K562 (cell line): ENCODE measurements around the gene FOXK2. TPM values are rescaled to one million over a fixed set of nuclear protein-coding genes. Genes with fewer than 3 reads are reported as not detected.

ENCODE experiments used
- ATAC-seq: fragments of 200-7000 bp; cut with Tn5 transposase; 3 replicates; pipeline ENCODE4 v1.9.1; 2020; ENCODE audit warnings: moderate library complexity
- BruUV-seq: library from RNA; stranded (reverse); fragments of 400-500 nt; replicated peaks from 2 replicates; lab custom pipeline; 2021; lab: Mats Ljungman, UMichigan
- CTCF ChIA-PET: fragments of 300-600 bp; formaldehyde crosslinking; extraction: SDS; loops from one replicate; lab custom pipeline; 2021; ENCODE audit warnings: low intra/inter-chr PET ratio; lab: Yijun Ruan, JAX
- POLR2A ChIA-PET: fragments of 300-600, 350-650 bp; sonication (Branson Sonifier 250); formaldehyde crosslinking; extraction: SDS; loops from one replicate; lab custom pipeline; 2021; ENCODE audit warnings: antibody characterized with exemption, inconsistent platforms; lab: Yijun Ruan, JAX
- DNase-seq, 4 experiments: peaks; one replicate each; pipeline versions ENCODE4 v3.0.0 to v3.0.0-alpha.2; 2011 to 2018; ENCODE audit warnings: low spot score in 3 of 4, mixed read lengths in 3 of 4; ENCODE audit errors: extremely low read depth in 1 of 4
- FAIRE-seq: peaks from 2 replicates; lab custom pipeline; 2011; peaks lifted over from hg19 to GRCh38; lab: Jason Lieb, UNC
- H2AFZ ChIP-seq: 2 replicates; pipeline ENCODE4 v1.6.0; 2011; ENCODE audit warnings: low read depth, low read length, control low read depth, inconsistent platforms
- H3K27ac ChIP-seq: fragments of 200-600 bp; 3 replicates; pipeline ENCODE4 v1.8.0; 2011; ENCODE audit warnings: low read depth, mild to moderate bottlenecking, control low read depth, inconsistent platforms, low read length, moderate library complexity, mixed read lengths; ENCODE audit errors: extremely low read depth
- H3K27me3 ChIP-seq, 2 experiments: fragments of 300-600 bp in 1 of 2; 2 replicates in 1 of 2; 3 replicates in 1 of 2; pipeline versions ENCODE4 v1.6.0 to v1.8.0; 2011; ENCODE audit warnings: inconsistent platforms in 2 of 2, low read length in 2 of 2, mild to moderate bottlenecking in 1 of 2, mixed read lengths in 1 of 2, moderate library complexity in 1 of 2; ENCODE audit not compliant: control insufficient read depth in 2 of 2, insufficient read depth in 2 of 2
- H3K36me3 ChIP-seq: fragments of 300-600 bp; 3 replicates; pipeline ENCODE4 v1.8.0; 2011; ENCODE audit warnings: mild to moderate bottlenecking, low read length, inconsistent platforms; ENCODE audit not compliant: control insufficient read depth, insufficient read depth
- H3K4me1 ChIP-seq, 2 experiments: fragments of 200-600 bp in 1 of 2; replicated peaks in 1 of 2; 2 replicates in 1 of 2; 3 replicates in 1 of 2; pipeline versions ENCODE4 v1.5.1 to v1.8.0; 2011; ENCODE audit warnings: inconsistent platforms in 2 of 2, low read length in 2 of 2, mild to moderate bottlenecking in 1 of 2, mixed read lengths in 1 of 2, moderate library complexity in 1 of 2; ENCODE audit not compliant: control insufficient read depth in 2 of 2, insufficient read depth in 2 of 2
- H3K4me2 ChIP-seq: 2 replicates; pipeline ENCODE4 v1.6.1; 2011; ENCODE audit warnings: low read length, control low read depth, inconsistent platforms, mixed read lengths; ENCODE audit not compliant: insufficient read depth
- H3K4me3 ChIP-seq: fragments of 200-600 bp; sonication (generic), shearing (Covaris generic); 2 replicates; pipeline ENCODE4 v1.5.1; 2016; ENCODE audit warnings: control low read depth, inconsistent platforms
- H3K79me2 ChIP-seq: fragments of 200-600 bp; 3 replicates; pipeline ENCODE4 v1.8.0; 2011; ENCODE audit warnings: low read length, inconsistent platforms; ENCODE audit not compliant: control insufficient read depth, insufficient read depth
- H3K9ac ChIP-seq, 2 experiments: 2 replicates each; pipeline versions ENCODE4 v1.6.0 to v1.6.1; 2011; ENCODE audit warnings: low read depth in 2 of 2, low read length in 2 of 2, control low read depth in 1 of 2, inconsistent platforms in 1 of 2, mild to moderate bottlenecking in 1 of 2, mixed read lengths in 1 of 2; ENCODE audit not compliant: insufficient read depth in 1 of 2
- H3K9me1 ChIP-seq: one replicate; pipeline ENCODE4 v1.6.0; 2011; ENCODE audit warnings: inconsistent platforms, mild to moderate bottlenecking, low read length, moderate library complexity; ENCODE audit not compliant: control insufficient read depth, insufficient read depth
- H3K9me3 ChIP-seq: replicated peaks from 2 replicates; pipeline ENCODE4 v1.5.1; 2011; ENCODE audit warnings: low read depth, low read length, inconsistent platforms; ENCODE audit not compliant: control insufficient read depth, insufficient read depth
- H4K20me1 ChIP-seq: replicated peaks from 2 replicates; pipeline ENCODE4 v1.6.1; 2011; ENCODE audit warnings: low read length, inconsistent platforms, mixed read lengths; ENCODE audit not compliant: control insufficient read depth, insufficient read depth
- AFF1 ChIP-seq, 2 experiments: fragments of 450-650 bp; IDR thresholded peaks; 2 replicates each; pipeline ENCODE4 v1.6.1; 2018; ENCODE audit warnings: mild to moderate bottlenecking in 2 of 2, low read depth in 1 of 2; ENCODE audit not compliant: partially characterized antibody in 2 of 2
- BRCA1 ChIP-seq, 2 experiments: fragments of 450-650 bp in 1 of 2; sonication (generic) in 1 of 2; formaldehyde crosslinking in 1 of 2; IDR thresholded peaks; 2 replicates each; pipeline versions ENCODE4 v1.5.0 to v1.6.1; 2017 to 2020; ENCODE audit warnings: mild to moderate bottlenecking in 1 of 2, missing genetic modification reagents in 1 of 2
- HDAC2 ChIP-seq: fragments of 450-650 bp; IDR thresholded peaks from 2 replicates; pipeline ENCODE4 v1.6.1; 2016; ENCODE audit warnings: mild to moderate bottlenecking
- HNRNPUL1 ChIP-seq: fragments of 200-400 bp; formaldehyde crosslinking; IDR thresholded peaks from 2 replicates; pipeline ENCODE4 v1.6.1; 2017; ENCODE audit warnings: low read length
- MCM7 ChIP-seq, 2 experiments: fragments of 450-650 bp; IDR thresholded peaks; 2 replicates each; pipeline ENCODE4 v1.6.1; 2016 to 2018
- NRF1 ChIP-seq, 2 experiments: fragments of 450-650 bp; IDR thresholded peaks in 1 of 2; conservative IDR thresholded peaks in 1 of 2; 2 replicates each; pipeline ENCODE4 v1.6.1; 2014; ENCODE audit warnings: mild to moderate bottlenecking in 2 of 2
- PHTF2 ChIP-seq: fragments of 250-450 bp; sonication (Bioruptor Pico); IDR thresholded peaks from 2 replicates; pipeline ENCODE4 v1.5.0; 2021; ENCODE audit warnings: mild to moderate bottlenecking
- POLR2AphosphoS5 ChIP-seq: IDR thresholded peaks from 2 replicates; pipeline ENCODE4 v1.6.1; 2011; ENCODE audit warnings: mild to moderate bottlenecking, low read depth, low read length, moderate library complexity; ENCODE audit not compliant: control insufficient read depth, insufficient read depth
- ZBTB2 ChIP-seq: fragments of 450-650 bp; IDR thresholded peaks from 2 replicates; pipeline ENCODE4 v1.6.1; 2016; ENCODE audit warnings: antibody characterized with exemption
- ZFP36 ChIP-seq: fragments of 150-350 bp; IDR thresholded peaks from 2 replicates; pipeline ENCODE4 v1.6.1; 2018; ENCODE audit warnings: low read length, low read depth; ENCODE audit not compliant: partially characterized antibody
- ZNF175 ChIP-seq: fragments of 200-800 bp; sonication (Bioruptor generic); IDR thresholded peaks from 2 replicates; pipeline ENCODE4 v1.6.1; 2016; ENCODE audit warnings: low read depth, mild to moderate bottlenecking, missing genetic modification characterization, missing compliant biosample characterization
- ZNF41 ChIP-seq: fragments of 250-450 bp; sonication (Bioruptor Pico); conservative IDR thresholded peaks from 2 replicates; pipeline ENCODE4 v1.4.0; 2020; ENCODE audit warnings: mild to moderate bottlenecking
- WGBS: fragments of 100-300 bp; shearing (Covaris generic); methylation state at CpG from one replicate; pipeline ENCODE4 v1.1.6; 2016; ENCODE audit warnings: low coverage, mixed read lengths; ENCODE audit not compliant: insufficient coverage; ENCODE audit errors: missing lambda C conversion rate; 5-methylcytosine and 5-hydroxymethylcytosine counted together
- in situ Hi-C: fragments of 300-500 bp; cut with MboI; formaldehyde crosslinking; loops from 4 replicates; pipeline ENCODE4 v1.15.0; 2018; ENCODE audit warnings: inconsistent platforms, mixed read lengths
- intact Hi-C: fragments of 100-400 bp; cut with micrococcal nuclease; formaldehyde crosslinking; loops from 2 replicates; pipeline ENCODE4 v1.14.2; 2022
- polyA plus RNA-seq, 8 experiments: library from polyadenylated mRNA; depleted of rRNA in 4 of 8; stranded (reverse) in 5 of 8; unstranded in 3 of 8; fragments of >200 nt; fragmentation: Nextera tagmentation in 2 of 8; fragmentation: Illumina TruSeq in 1 of 8; extraction: Ambion mirVana in 2 of 8; extraction: Trizol in 1 of 8; gene quantifications; 2 replicates each; pipeline versions ENCODE4 v1.2.1 to v1.2.3, GENCODE V29; 2011 to 2014; ENCODE audit warnings: inconsistent platforms in 1 of 8, missing spikeins in 1 of 8
- total RNA-seq, 7 experiments: library from RNA; depleted of rRNA in 6 of 7; stranded (reverse); fragments of >200 nt in 6 of 7; fragmentation: Illumina TruSeq in 2 of 7; extraction: Trizol in 2 of 7; gene quantifications; 2 replicates each; pipeline versions ENCODE4 v1.2.1 to v1.2.3, GENCODE V29; 2011 to 2021; ENCODE audit warnings: low replicate concordance in 1 of 7
- TF ChIP-seq, protein P1 (sequence below): fragments of 250-450 bp; sonication (Bioruptor Pico); IDR thresholded peaks from 2 replicates; pipeline ENCODE4 v1.5.0; 2022; ENCODE audit warnings: mild to moderate bottlenecking

The FOXK2 gene
- total and polyA plus RNA-seq, 9 of the 15 experiments (the other 6 are each of a cell fraction or from before 2014, with no cell fraction given): 3.0 to 86.0 (median 44.1) TPM

- TF ChIP-seq AFF1 (IDR thresholded peaks at IDR 0.05; ENCODE audit: low read depth in 1 of 2, partially characterized antibody in 2 of 2) (no peak), ZNF41 (CRISPR knock-in tag) (no peak), POLR2AphosphoS5 (no peak), MCM7 (IDR thresholded peaks at IDR 0.05) (no peak), HNRNPUL1 (no peak), PHTF2 (CRISPR knock-in tag) (no peak)
These were observed 126.0 kb downstream of the FOXK2 start (continued) for GRCh38 chr17:82645516-82645915.

DNA sequence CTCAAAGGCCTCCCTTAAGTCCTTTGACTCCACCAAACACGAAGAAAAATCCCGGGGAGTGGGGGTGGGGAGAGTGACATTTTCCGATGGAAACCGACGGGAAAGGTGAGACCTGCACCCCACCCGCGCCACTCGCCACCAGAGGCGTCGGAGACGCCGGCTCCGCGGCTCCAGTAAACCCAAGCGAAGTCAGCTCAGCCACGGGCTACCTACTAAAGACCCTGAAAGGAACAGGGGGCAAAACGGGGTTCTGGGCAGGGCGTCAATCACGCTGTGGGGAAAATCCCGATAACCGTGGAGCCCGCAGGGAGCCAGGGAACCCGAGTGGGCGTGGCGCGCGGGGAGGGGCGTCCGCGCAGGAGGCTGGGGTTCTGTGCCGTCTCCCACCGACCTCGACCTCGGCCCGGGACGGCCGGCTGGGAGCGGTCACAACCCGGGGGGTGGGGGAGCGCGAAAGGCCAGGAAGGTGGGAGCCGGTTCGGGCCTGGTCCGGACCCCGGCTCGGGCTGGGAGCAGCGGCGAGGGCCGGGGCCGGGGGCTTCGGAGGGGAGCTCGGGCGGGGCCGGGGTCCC is 128.1 kb downstream of the FOXK2 start:
- Histone ChIP-seq H3K27me3 (no peaks in the 10 kb centered on the region), H3K27ac (peak overlapping the region; percentile 99), H3K4me2 (peak overlapping the region; percentile 95), H2AFZ (peak overlapping the region; percentile 80), H3K9ac (peak overlapping the region; percentile 91 to 94), H3K36me3 (peaks cover 30% of the 10 kb centered on the region), H3K79me2 (peaks cover 54% of the 10 kb centered on the region), H4K20me1 (peaks cover 21% of the 10 kb centered on the region), H3K4me1 (peaks cover 11 to 40% of the 10 kb centered on the region in 2 experiments; a peak in 4 of 5 replicates), H3K9me1 (peaks cover 9% of the 10 kb centered on the region), H3K9me3 (no peaks in the 10 kb centered on the region), H3K4me3 (peak overlapping the region; percentile 97)
- DNase-seq (peak; percentile 54 to 84 (median 73)), FAIRE-seq (no peak), ATAC-seq (peak; percentile 70)
- CTCF ChIA-PET: interaction anchor here (0.6 kb wide), 2 partner anchors 96 to 121 kb away, joined by 3 read pairs; no protein-coding TSS in a partner anchor
- in situ Hi-C loops: no loop called here
- intact Hi-C loops: no loop called here
- POLR2A ChIA-PET: interaction anchor here (0.6 to 1.0 kb wide), 4 partner anchors 19 to 1129 kb away, joined by 3 to 4 read pairs (median 3); no protein-coding TSS in a partner anchor
- no TSS peak for BruUV-seq
- 1% methylated on average over 41 of the region's 54 CpGs for WGBS
- TF ChIP-seq NRF1 (conservative IDR thresholded peaks at IDR 0.05 in 1 of 2, IDR thresholded peaks at IDR 0.05 in 1 of 2): no peak
- TF ChIP-seq, protein P1, sequence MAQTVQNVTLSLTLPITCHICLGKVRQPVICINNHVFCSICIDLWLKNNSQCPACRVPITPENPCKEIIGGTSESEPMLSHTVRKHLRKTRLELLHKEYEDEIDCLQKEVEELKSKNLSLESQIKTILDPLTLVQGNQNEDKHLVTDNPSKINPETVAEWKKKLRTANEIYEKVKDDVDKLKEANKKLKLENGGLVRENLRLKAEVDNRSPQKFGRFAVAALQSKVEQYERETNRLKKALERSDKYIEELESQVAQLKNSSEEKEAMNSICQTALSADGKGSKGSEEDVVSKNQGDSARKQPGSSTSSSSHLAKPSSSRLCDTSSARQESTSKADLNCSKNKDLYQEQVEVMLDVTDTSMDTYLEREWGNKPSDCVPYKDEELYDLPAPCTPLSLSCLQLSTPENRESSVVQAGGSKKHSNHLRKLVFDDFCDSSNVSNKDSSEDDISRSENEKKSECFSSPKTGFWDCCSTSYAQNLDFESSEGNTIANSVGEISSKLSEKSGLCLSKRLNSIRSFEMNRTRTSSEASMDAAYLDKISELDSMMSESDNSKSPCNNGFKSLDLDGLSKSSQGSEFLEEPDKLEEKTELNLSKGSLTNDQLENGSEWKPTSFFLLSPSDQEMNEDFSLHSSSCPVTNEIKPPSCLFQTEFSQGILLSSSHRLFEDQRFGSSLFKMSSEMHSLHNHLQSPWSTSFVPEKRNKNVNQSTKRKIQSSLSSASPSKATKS: no peak
- TF ChIP-seq ZFP36: no peak
- TF ChIP-seq ZNF175 (CRISPR knock-in tag): no peak
- no peak for TF ChIP-seq BRCA1 (IDR thresholded peaks at IDR 0.05)
- TF ChIP-seq BRCA1 (CRISPR knock-in tag; IDR thresholded peaks at IDR 0.05): 0 out of 2 replicates have a peak, but pooled peaks have one; percentile 72
- no peak for TF ChIP-seq HDAC2
- no peak for TF ChIP-seq ZBTB2
